IMR-90 (cell line): ENCODE results near the gene CTDSP2. TPM values are rescaled to one million over a fixed set of nuclear protein-coding genes. Genes with fewer than 3 reads are reported as not detected.

Source experiments
- ATAC-seq: fragments of 200-7000 bp; cut with Tn5 transposase; 2 replicates; pipeline ENCODE4 v1.9.1; 2020; ENCODE audit warnings: low read depth, mild to moderate bottlenecking, moderate library complexity
- BruUV-seq: library from RNA; stranded (reverse); fragments of 400-500 nt; replicated peaks from 2 replicates; lab custom pipeline; 2021; lab: Mats Ljungman, UMichigan
- CTCF ChIA-PET: fragments of 300-600 bp; formaldehyde crosslinking; extraction: SDS; loops from one replicate; lab custom pipeline; 2021; ENCODE audit warnings: antibody characterized with exemption; lab: Yijun Ruan, JAX
- POLR2A ChIA-PET: fragments of 300-600 bp; sonication (Branson Sonifier 250); formaldehyde crosslinking; loops from one replicate; lab custom pipeline; 2022; ENCODE audit warnings: antibody characterized with exemption; ENCODE audit not compliant: unreplicated experiment; lab: Charles Lee
- DNase-seq: peaks from one replicate; pipeline ENCODE4 v3.0.0; 2013
- H2AFZ ChIP-seq: replicated peaks from 2 replicates; pipeline ENCODE3; 2013; ENCODE audit warnings: low read length, mild to moderate bottlenecking; ENCODE audit not compliant: poor library complexity
- H2AK5ac ChIP-seq: 2 replicates; pipeline ENCODE4 v1.6.1; 2013; ENCODE audit warnings: low read depth, low read length, inconsistent platforms
- H2AK9ac ChIP-seq: replicated peaks from 2 replicates; pipeline ENCODE3; 2013; ENCODE audit warnings: mild to moderate bottlenecking, low read depth, low read length, moderate library complexity; ENCODE audit not compliant: poor library complexity
- H2BK120ac ChIP-seq: 2 replicates; pipeline ENCODE4 v1.6.1; 2013; ENCODE audit warnings: low read depth, low read length, inconsistent platforms
- H2BK15ac ChIP-seq: 3 replicates; pipeline ENCODE4 v1.6.1; 2013; ENCODE audit warnings: low read depth, low read length, inconsistent platforms
- H2BK20ac ChIP-seq: 2 replicates; pipeline ENCODE4 v1.6.1; 2013; ENCODE audit warnings: low read depth, mild to moderate bottlenecking, inconsistent platforms, low read length, moderate library complexity
- H2BK5ac ChIP-seq: 2 replicates; pipeline ENCODE4 v1.6.1; 2013; ENCODE audit warnings: mild to moderate bottlenecking, low read depth, low read length, inconsistent platforms; ENCODE audit not compliant: poor library complexity, severe bottlenecking
- H3K14ac ChIP-seq: replicated peaks from 2 replicates; pipeline ENCODE4 v1.6.1; 2013; ENCODE audit warnings: low read depth, low read length, inconsistent platforms
- H3K18ac ChIP-seq: 2 replicates; pipeline ENCODE4 v1.6.1; 2013; ENCODE audit warnings: low read depth, low read length, control low read depth
- H3K23ac ChIP-seq: 2 replicates; pipeline ENCODE4 v1.6.1; 2013; ENCODE audit warnings: low read depth, low read length, inconsistent platforms
- H3K27ac ChIP-seq: 2 replicates; pipeline ENCODE4 v1.5.1; 2013; ENCODE audit warnings: mild to moderate bottlenecking, control low read depth, low read length; ENCODE audit not compliant: insufficient read depth
- H3K27me3 ChIP-seq: 2 replicates; pipeline ENCODE4 v1.6.1; 2013; ENCODE audit warnings: low read length; ENCODE audit not compliant: control insufficient read depth, insufficient read depth
- H3K36me3 ChIP-seq: 2 replicates; pipeline ENCODE4 v1.6.1; 2013; ENCODE audit warnings: low read length, mixed read lengths; ENCODE audit not compliant: control insufficient read depth, insufficient read depth
- H3K4ac ChIP-seq: 2 replicates; pipeline ENCODE4 v1.6.1; 2013; ENCODE audit warnings: low read depth, low read length, inconsistent platforms
- H3K4me1 ChIP-seq: 2 replicates; pipeline ENCODE4 v1.6.1; 2013; ENCODE audit warnings: low read length, mixed read lengths; ENCODE audit not compliant: control insufficient read depth, insufficient read depth
- H3K4me2 ChIP-seq: 2 replicates; pipeline ENCODE4 v1.6.1; 2013; ENCODE audit warnings: low read depth, mild to moderate bottlenecking, control low read depth, low read length, moderate library complexity
- H3K4me3 ChIP-seq: 2 replicates; pipeline ENCODE4 v1.5.1; 2013; ENCODE audit warnings: low read depth, mild to moderate bottlenecking, control low read depth, low read length, moderate library complexity; ENCODE audit not compliant: insufficient read depth
- H3K56ac ChIP-seq: 2 replicates; pipeline ENCODE4 v1.6.1; 2013; ENCODE audit warnings: low read length, inconsistent platforms; ENCODE audit not compliant: insufficient read depth; ENCODE audit errors: extremely low read depth
- H3K79me1 ChIP-seq, 2 experiments: 2 replicates each; pipeline ENCODE4 v1.6.1; 2013; ENCODE audit warnings: low read length in 2 of 2, inconsistent platforms in 1 of 2, low read depth in 1 of 2
- H3K9ac ChIP-seq: 2 replicates; pipeline ENCODE4 v1.6.1; 2013; ENCODE audit warnings: low read depth, low read length, control low read depth
- H3K9me1 ChIP-seq: 2 replicates; pipeline ENCODE4 v1.6.1; 2013; ENCODE audit warnings: low read length, inconsistent platforms; ENCODE audit not compliant: insufficient read depth
- H3K9me3 ChIP-seq: 2 replicates; pipeline ENCODE4 v1.6.1; 2013; ENCODE audit warnings: low read length; ENCODE audit not compliant: control insufficient read depth, insufficient read depth
- H4K20me1 ChIP-seq: 2 replicates; pipeline ENCODE4 v1.6.1; 2013; ENCODE audit warnings: low read length, inconsistent platforms; ENCODE audit not compliant: insufficient read depth
- H4K5ac ChIP-seq: 2 replicates; pipeline ENCODE4 v1.6.1; 2013; ENCODE audit warnings: mild to moderate bottlenecking, low read depth, low read length, control low read depth
- H4K8ac ChIP-seq, 2 experiments: 2 replicates each; pipeline ENCODE4 v1.6.1; 2013; ENCODE audit warnings: low read depth in 2 of 2, low read length in 2 of 2, control low read depth in 1 of 2, inconsistent platforms in 1 of 2
- H4K91ac ChIP-seq: 2 replicates; pipeline ENCODE4 v1.6.1; 2013; ENCODE audit warnings: low read depth, low read length, inconsistent platforms; ENCODE audit not compliant: insufficient read depth
- BHLHE40 ChIP-seq: fragments of 150-350 bp; IDR thresholded peaks from 2 replicates; pipeline ENCODE4 v1.6.1; 2016; ENCODE audit warnings: mild to moderate bottlenecking, low read depth, low read length
- CEBPB ChIP-seq: IDR thresholded peaks from 2 replicates; pipeline ENCODE4 v1.6.1; 2012; ENCODE audit warnings: low read depth, low read length, improper control_type of control experiment
- CHD1 ChIP-seq: IDR thresholded peaks from 2 replicates; pipeline ENCODE4 v1.6.1; 2012; ENCODE audit warnings: low read depth, low read length, improper control_type of control experiment
- FOS ChIP-seq: fragments of 150-350 bp; IDR thresholded peaks from 2 replicates; pipeline ENCODE4 v1.6.1; 2016; ENCODE audit warnings: low read depth, low read length
- MAFK ChIP-seq: IDR thresholded peaks from 2 replicates; pipeline ENCODE4 v1.6.1; 2012; ENCODE audit warnings: low read depth, low read length, improper control_type of control experiment
- MAZ ChIP-seq: IDR thresholded peaks from 2 replicates; pipeline ENCODE4 v1.6.1; 2012; ENCODE audit warnings: low read depth, mild to moderate bottlenecking, low read length, improper control_type of control experiment, moderate library complexity, borderline replicate concordance
- MXI1 ChIP-seq: IDR thresholded peaks from 2 replicates; pipeline ENCODE4 v1.6.1; 2012; ENCODE audit warnings: low read depth, mild to moderate bottlenecking, low read length, moderate library complexity, borderline replicate concordance
- NFE2L2 ChIP-seq: fragments of 150-350 bp; IDR thresholded peaks from 2 replicates; pipeline ENCODE4 v1.6.1; 2016; ENCODE audit warnings: low read depth, mild to moderate bottlenecking, low read length
- POLR2A ChIP-seq: IDR thresholded peaks from 2 replicates; pipeline ENCODE4 v1.6.1; 2012; ENCODE audit warnings: mild to moderate bottlenecking, low read depth, low read length
- RAD21 ChIP-seq: IDR thresholded peaks from 2 replicates; pipeline ENCODE4 v1.6.1; 2012; ENCODE audit warnings: low read length, improper control_type of control experiment
- RCOR1 ChIP-seq: IDR thresholded peaks from 2 replicates; pipeline ENCODE4 v1.6.1; 2012; ENCODE audit warnings: mild to moderate bottlenecking, low read length, improper control_type of control experiment; ENCODE audit not compliant: insufficient replicate concordance
- RFX5 ChIP-seq: IDR thresholded peaks from 2 replicates; pipeline ENCODE4 v1.8.0; 2012; ENCODE audit warnings: low read depth, mild to moderate bottlenecking, low read length, moderate library complexity
- SMC3 ChIP-seq: fragments of 150-350 bp; IDR thresholded peaks from 2 replicates; pipeline ENCODE4 v1.6.1; 2016; ENCODE audit warnings: low read depth, mild to moderate bottlenecking, antibody characterized with exemption, low read length, moderate library complexity
- WGBS, 2 experiments: methylation state at CpG; one replicate each; pipeline versions ENCODE4 v1.1.5 to v1.1.7; 2013; ENCODE audit warnings: missing lambda C conversion rate in 2 of 2; ENCODE audit not compliant: insufficient read length in 1 of 2; ENCODE audit errors: extremely low coverage in 2 of 2; 5-methylcytosine and 5-hydroxymethylcytosine counted together
- dilution Hi-C: fragments of 300-500 bp; cut with HindIII; formaldehyde crosslinking; loops from one replicate; pipeline ENCODE4 v1.14.3; 2018; ENCODE audit warnings: low sequenced_read_pairs; ENCODE audit not compliant: unreplicated experiment
- in situ Hi-C: fragments of 300-500 bp; cut with MboI; formaldehyde crosslinking; loops from 3 replicates; pipeline ENCODE4 v1.14.3; 2019; ENCODE audit warnings: low sequenced_read_pairs, inconsistent platforms, mixed read lengths
- intact Hi-C: fragments of 100-400 bp; cut with micrococcal nuclease; formaldehyde crosslinking; loops from 2 replicates; pipeline ENCODE4 v1.10.0; 2022
- polyA plus RNA-seq, 3 experiments: library from polyadenylated mRNA; depleted of rRNA; stranded (reverse); fragments of >200 nt; gene quantifications; 2 replicates each; pipeline ENCODE4 v1.2.3, GENCODE V29; 2012; ENCODE audit warnings: low replicate concordance in 1 of 3
- total RNA-seq: library from RNA; depleted of rRNA; stranded (reverse); fragments of >200 nt; gene quantifications from 2 replicates; pipeline ENCODE4 v1.2.3, GENCODE V29; 2012
- TF ChIP-seq, protein P1 (sequence below): conservative IDR thresholded peaks from 2 replicates; pipeline ENCODE4 v1.5.1; 2012; ENCODE audit warnings: mild to moderate bottlenecking, low read depth, low read length, improper control_type of control experiment
- TF ChIP-seq, protein P2 (sequence below): fragments of 150-350 bp; IDR thresholded peaks from 2 replicates; pipeline ENCODE4 v1.6.1; 2016; ENCODE audit warnings: low read depth, mild to moderate bottlenecking, low read length, moderate library complexity, borderline replicate concordance
- TF ChIP-seq, protein P3 (sequence below): fragments of 150-350 bp; IDR thresholded peaks from 2 replicates; pipeline ENCODE4 v1.6.1; 2017; ENCODE audit warnings: mild to moderate bottlenecking, antibody characterized with exemption, low read length, low read depth

CTDSP2 gene
- total and polyA plus RNA-seq, 2 of the 4 experiments (the other 2 are of a cell fraction): 114 to 156 TPM

DNA sequence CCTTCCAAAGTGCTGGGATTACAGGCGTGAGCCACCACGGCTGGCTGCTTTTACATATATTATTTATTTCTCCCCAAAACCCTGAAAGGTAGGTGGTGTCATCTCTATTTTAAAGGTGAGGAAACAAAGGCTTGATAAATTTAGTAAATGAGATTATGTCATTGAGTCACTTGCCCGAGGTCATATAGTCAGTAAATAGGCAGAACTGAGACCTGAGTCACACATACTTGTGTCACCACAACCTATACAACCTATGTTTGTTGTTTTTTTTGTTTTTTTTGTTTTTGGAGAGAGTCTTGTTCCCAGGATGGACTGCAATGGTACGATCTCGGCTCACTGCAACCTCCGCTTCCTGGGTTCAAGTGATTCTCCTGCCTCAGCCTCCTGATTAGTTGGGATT lies 51.2 kb downstream of the CTDSP2 start:
- peaks cover 21 to 23% of the 10 kb centered on the region in 2 experiments for H3K79me1 ChIP-seq
- H3K23ac ChIP-seq: no peak overlapping the region
- H3K4me1 ChIP-seq: peaks cover 2% of the 10 kb centered on the region; the same call in 1 of the 2 replicates
- no peak for TF ChIP-seq FOS
- TF ChIP-seq SMC3: no peak
- TF ChIP-seq, protein P1, sequence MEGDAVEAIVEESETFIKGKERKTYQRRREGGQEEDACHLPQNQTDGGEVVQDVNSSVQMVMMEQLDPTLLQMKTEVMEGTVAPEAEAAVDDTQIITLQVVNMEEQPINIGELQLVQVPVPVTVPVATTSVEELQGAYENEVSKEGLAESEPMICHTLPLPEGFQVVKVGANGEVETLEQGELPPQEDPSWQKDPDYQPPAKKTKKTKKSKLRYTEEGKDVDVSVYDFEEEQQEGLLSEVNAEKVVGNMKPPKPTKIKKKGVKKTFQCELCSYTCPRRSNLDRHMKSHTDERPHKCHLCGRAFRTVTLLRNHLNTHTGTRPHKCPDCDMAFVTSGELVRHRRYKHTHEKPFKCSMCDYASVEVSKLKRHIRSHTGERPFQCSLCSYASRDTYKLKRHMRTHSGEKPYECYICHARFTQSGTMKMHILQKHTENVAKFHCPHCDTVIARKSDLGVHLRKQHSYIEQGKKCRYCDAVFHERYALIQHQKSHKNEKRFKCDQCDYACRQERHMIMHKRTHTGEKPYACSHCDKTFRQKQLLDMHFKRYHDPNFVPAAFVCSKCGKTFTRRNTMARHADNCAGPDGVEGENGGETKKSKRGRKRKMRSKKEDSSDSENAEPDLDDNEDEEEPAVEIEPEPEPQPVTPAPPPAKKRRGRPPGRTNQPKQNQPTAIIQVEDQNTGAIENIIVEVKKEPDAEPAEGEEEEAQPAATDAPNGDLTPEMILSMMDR: no peak
- TF ChIP-seq MAZ: no peak
- TF ChIP-seq MXI1: no peak
- TF ChIP-seq, protein P2, sequence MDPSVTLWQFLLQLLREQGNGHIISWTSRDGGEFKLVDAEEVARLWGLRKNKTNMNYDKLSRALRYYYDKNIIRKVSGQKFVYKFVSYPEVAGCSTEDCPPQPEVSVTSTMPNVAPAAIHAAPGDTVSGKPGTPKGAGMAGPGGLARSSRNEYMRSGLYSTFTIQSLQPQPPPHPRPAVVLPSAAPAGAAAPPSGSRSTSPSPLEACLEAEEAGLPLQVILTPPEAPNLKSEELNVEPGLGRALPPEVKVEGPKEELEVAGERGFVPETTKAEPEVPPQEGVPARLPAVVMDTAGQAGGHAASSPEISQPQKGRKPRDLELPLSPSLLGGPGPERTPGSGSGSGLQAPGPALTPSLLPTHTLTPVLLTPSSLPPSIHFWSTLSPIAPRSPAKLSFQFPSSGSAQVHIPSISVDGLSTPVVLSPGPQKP: no peak
- TF ChIP-seq, protein P3, sequence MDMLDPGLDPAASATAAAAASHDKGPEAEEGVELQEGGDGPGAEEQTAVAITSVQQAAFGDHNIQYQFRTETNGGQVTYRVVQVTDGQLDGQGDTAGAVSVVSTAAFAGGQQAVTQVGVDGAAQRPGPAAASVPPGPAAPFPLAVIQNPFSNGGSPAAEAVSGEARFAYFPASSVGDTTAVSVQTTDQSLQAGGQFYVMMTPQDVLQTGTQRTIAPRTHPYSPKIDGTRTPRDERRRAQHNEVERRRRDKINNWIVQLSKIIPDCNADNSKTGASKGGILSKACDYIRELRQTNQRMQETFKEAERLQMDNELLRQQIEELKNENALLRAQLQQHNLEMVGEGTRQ: no peak
- no peak for TF ChIP-seq MAFK
- TF ChIP-seq CEBPB: no peak
- TF ChIP-seq NFE2L2: no peak
- no peak for TF ChIP-seq POLR2A
- no peak for TF ChIP-seq RAD21
- no peak for TF ChIP-seq RFX5
- no peak for TF ChIP-seq CHD1
- TF ChIP-seq BHLHE40: no peak
- no peak for TF ChIP-seq RCOR1
- no peaks in the 10 kb centered on the region for H3K9me3 ChIP-seq
- peaks cover 39% of the 10 kb centered on the region for H3K36me3 ChIP-seq
- no peaks in the 10 kb centered on the region for H3K9me1 ChIP-seq
- no peak overlapping the region for H2BK20ac ChIP-seq
- H3K56ac ChIP-seq: no peak overlapping the region
- no peak overlapping the region for H3K4me3 ChIP-seq
- H4K20me1 ChIP-seq: peaks cover 3% of the 10 kb centered on the region; the same call in 1 of the 2 replicates
- no peak overlapping the region for H3K4ac ChIP-seq
- BruUV-seq: no TSS peak
- intact Hi-C loops (no loop called here), in situ Hi-C loops (no loop called here), dilution Hi-C loops (no loop called here)
- WGBS, 2 experiments: no CpG with 5 or more reads among the region's 6 CpGs
- ATAC-seq (no peak), DNase-seq (peak; percentile 37)
- H4K5ac ChIP-seq: no peak overlapping the region
- no peak overlapping the region for H3K27ac ChIP-seq
- H2BK5ac ChIP-seq: no peak overlapping the region
- H3K27me3 ChIP-seq: no peaks in the 10 kb centered on the region
- H3K14ac ChIP-seq: no peak overlapping the region
- no peak overlapping the region for H3K18ac ChIP-seq
- no peak overlapping the region for H2AK5ac ChIP-seq
- no peak overlapping the region for H3K4me2 ChIP-seq
- POLR2A ChIA-PET: interaction anchor here (0.6 kb wide), 1 partner anchor 71 kb away, joined by 4 read pairs; no protein-coding TSS in a partner anchor
- H2AFZ ChIP-seq: no peak overlapping the region
- H2BK15ac ChIP-seq: no peak overlapping the region
- H4K91ac ChIP-seq: no peak overlapping the region
- CTCF ChIA-PET: no interaction called here
- no peak overlapping the region for H3K9ac ChIP-seq
- H2BK120ac ChIP-seq: no peak overlapping the region
- no peak overlapping the region for H4K8ac ChIP-seq
- no peak overlapping the region for H2AK9ac ChIP-seq
